ENCODE measurements around the gene PRKCB.
A peak's percentile ranks its signal among the peaks of the same experiment; 100 is the strongest.

Gene PRKCB

DNA sequence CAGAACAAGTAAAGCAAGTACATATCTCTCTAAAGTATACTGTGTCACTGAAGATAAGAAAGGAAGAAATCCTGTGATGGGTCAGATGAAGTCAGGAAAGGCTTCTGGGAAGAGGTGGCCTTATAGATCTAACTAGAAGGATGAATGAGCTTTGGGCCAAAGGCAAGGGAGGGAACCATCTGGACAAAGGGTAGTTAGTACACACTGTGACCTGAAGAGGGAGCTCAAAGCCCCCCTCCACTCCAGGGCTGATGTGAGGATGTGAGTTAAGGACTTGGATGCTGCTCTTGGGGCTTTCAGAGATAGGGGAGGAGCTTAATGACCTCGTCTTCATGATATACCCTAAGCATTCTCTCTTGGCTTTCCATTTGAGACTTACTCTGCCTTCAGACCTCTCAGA is 235.1 kb downstream of the PRKCB start:
- Histone ChIP-seq H3K27me3 (ENCODE audit: control insufficient read depth, insufficient read depth, low read length) (no peaks in the 10 kb centered on the region), H3K9me3 (ENCODE audit: control insufficient read depth, insufficient read depth, low read length) (no peaks in the 10 kb centered on the region), H3K27ac (ENCODE audit: low read depth, low read length) (no peak overlapping the region), H3K9ac (ENCODE audit: low read depth, low read length) (no peak overlapping the region), H3K4me1 (ENCODE audit: control insufficient read depth, insufficient read depth, low read length) (peaks cover 4% of the 10 kb centered on the region), H3K36me3 (ENCODE audit: control insufficient read depth, insufficient read depth, low read length) (no peaks in the 10 kb centered on the region), H3K4me3 (ENCODE audit: low read depth, low read length) (no peak overlapping the region)

DNA sequence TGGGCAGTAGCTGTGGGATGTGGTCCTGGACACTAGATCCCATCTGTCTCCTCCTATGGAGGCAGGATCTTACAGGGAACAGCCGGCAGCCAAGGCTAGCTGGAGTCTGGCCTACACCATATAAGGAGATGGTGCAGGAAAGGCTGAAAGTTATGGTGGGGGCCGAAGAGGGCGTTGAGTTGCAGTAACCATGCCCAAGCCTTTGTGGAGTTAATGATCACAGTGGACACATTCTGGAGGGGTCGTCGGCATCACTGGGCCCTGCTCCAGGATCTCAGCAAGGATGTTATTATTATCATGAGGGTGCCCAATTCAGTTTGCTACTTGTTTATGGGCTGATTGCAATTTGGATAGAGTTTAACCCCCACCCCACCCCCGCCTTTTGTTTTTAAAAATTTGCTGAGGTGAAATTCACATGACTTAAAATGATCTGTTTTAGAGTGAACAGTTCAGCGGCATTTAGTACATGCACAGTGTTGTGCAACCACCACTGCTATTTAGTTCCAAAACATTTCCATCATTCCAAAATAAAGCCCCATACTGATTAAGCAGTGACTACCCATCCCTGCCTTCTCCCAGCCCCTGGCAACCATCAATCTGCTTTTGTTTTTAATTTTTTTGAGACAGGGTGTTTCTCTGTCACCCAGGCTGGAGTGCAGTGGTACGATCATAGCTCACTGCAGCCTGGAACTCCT is 236.0 kb downstream of the PRKCB start:
- no peak overlapping the region for H3K9ac ChIP-seq (ENCODE audit: low read depth, low read length)
- H3K36me3 ChIP-seq (ENCODE audit: control insufficient read depth, insufficient read depth, low read length): no peaks in the 10 kb centered on the region
- no peak overlapping the region for H3K4me3 ChIP-seq (ENCODE audit: low read depth, low read length)
- H3K9me3 ChIP-seq (ENCODE audit: control insufficient read depth, insufficient read depth, low read length): no peaks in the 10 kb centered on the region
- no peak overlapping the region for H3K27ac ChIP-seq (ENCODE audit: low read depth, low read length)
- peaks cover 14% of the 10 kb centered on the region for H3K4me1 ChIP-seq (ENCODE audit: control insufficient read depth, insufficient read depth, low read length)
- H3K27me3 ChIP-seq (ENCODE audit: control insufficient read depth, insufficient read depth, low read length): no peaks in the 10 kb centered on the region

- Histone ChIP-seq H3K4me3 (ENCODE audit: low read depth, low read length) (no peak overlapping the region), H3K27ac (ENCODE audit: low read depth, low read length) (no peak overlapping the region), H3K9me3 (ENCODE audit: control insufficient read depth, insufficient read depth, low read length) (no peaks in the 10 kb centered on the region), H3K27me3 (ENCODE audit: control insufficient read depth, insufficient read depth, low read length) (no peaks in the 10 kb centered on the region), H3K9ac (ENCODE audit: low read depth, low read length) (no peak overlapping the region), H3K4me1 (ENCODE audit: control insufficient read depth, insufficient read depth, low read length) (peaks cover 14% of the 10 kb centered on the region), H3K36me3 (ENCODE audit: control insufficient read depth, insufficient read depth, low read length) (no peaks in the 10 kb centered on the region)
Observed at GRCh38 chr16:24073321-24073720, 237.5 kb downstream of the PRKCB start.

DNA sequence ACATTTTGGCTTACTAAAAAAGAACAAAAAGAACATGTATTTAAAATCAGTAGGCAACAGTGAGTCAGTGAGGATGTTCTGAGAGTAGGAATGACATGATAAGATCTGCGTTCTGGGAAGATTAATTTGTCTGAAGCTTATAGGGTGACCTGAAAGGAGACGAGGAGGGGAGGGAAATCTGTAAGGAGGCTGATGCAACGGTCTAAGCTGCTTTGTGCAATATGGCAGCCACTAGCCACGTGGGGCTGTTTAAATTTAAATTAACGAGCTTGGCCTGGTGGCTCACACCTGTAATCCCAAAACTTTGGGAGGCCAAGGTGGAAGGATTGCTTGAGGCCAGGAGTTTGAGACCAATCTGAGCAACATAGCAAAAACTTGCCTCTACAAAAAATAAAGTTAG is 238.8 kb downstream of the PRKCB start:
- Histone ChIP-seq H3K4me3 (ENCODE audit: low read depth, low read length) (no peak overlapping the region), H3K9me3 (ENCODE audit: control insufficient read depth, insufficient read depth, low read length) (no peaks in the 10 kb centered on the region), H3K9ac (ENCODE audit: low read depth, low read length) (no peak overlapping the region), H3K4me1 (ENCODE audit: control insufficient read depth, insufficient read depth, low read length) (peaks cover 14% of the 10 kb centered on the region), H3K36me3 (ENCODE audit: control insufficient read depth, insufficient read depth, low read length) (no peaks in the 10 kb centered on the region), H3K27me3 (ENCODE audit: control insufficient read depth, insufficient read depth, low read length) (no peaks in the 10 kb centered on the region), H3K27ac (ENCODE audit: low read depth, low read length) (no peak overlapping the region)

- Histone ChIP-seq H3K4me3 (ENCODE audit: low read depth, low read length) (no peak overlapping the region), H3K27me3 (ENCODE audit: control insufficient read depth, insufficient read depth, low read length) (no peaks in the 10 kb centered on the region), H3K36me3 (ENCODE audit: control insufficient read depth, insufficient read depth, low read length) (no peaks in the 10 kb centered on the region), H3K9me3 (ENCODE audit: control insufficient read depth, insufficient read depth, low read length) (no peaks in the 10 kb centered on the region), H3K4me1 (ENCODE audit: control insufficient read depth, insufficient read depth, low read length) (peaks cover 14% of the 10 kb centered on the region), H3K9ac (ENCODE audit: low read depth, low read length) (no peak overlapping the region), H3K27ac (ENCODE audit: low read depth, low read length) (no peak overlapping the region)
Observed at GRCh38 chr16:24075302-24075701, 239.5 kb downstream of the PRKCB start.

- Histone ChIP-seq H3K4me3 (ENCODE audit: low read depth, low read length) (no peak overlapping the region), H3K27ac (ENCODE audit: low read depth, low read length) (peak overlapping the region; percentile 43), H3K4me1 (ENCODE audit: control insufficient read depth, insufficient read depth, low read length) (peaks cover 14% of the 10 kb centered on the region), H3K9me3 (ENCODE audit: control insufficient read depth, insufficient read depth, low read length) (no peaks in the 10 kb centered on the region), H3K36me3 (ENCODE audit: control insufficient read depth, insufficient read depth, low read length) (no peaks in the 10 kb centered on the region), H3K27me3 (ENCODE audit: control insufficient read depth, insufficient read depth, low read length) (no peaks in the 10 kb centered on the region), H3K9ac (ENCODE audit: low read depth, low read length) (no peak overlapping the region)
Observed at GRCh38 chr16:24075931-24076716, 240.3 kb downstream of the PRKCB start.

DNA sequence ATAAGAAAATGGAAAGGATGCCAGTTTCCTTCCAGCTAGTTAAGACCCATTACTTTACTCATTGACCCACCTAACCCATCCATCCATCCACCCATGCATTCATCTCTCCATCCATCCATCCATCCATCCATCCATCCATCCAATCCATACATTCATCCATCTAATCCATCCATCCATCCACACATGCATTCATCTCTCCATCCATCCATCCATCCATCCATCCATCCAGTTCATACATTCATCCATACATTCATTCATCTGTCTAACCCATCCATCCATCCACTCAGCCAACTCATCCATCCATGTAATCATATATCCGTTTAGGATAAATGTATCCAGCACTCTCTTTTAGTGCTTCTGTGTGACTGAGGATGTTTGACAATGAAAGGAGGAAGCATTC is 241.5 kb downstream of the PRKCB start:
- no peaks in the 10 kb centered on the region for H3K36me3 ChIP-seq (ENCODE audit: control insufficient read depth, insufficient read depth, low read length)
- no peak overlapping the region for H3K4me3 ChIP-seq (ENCODE audit: low read depth, low read length)
- H3K4me1 ChIP-seq (ENCODE audit: control insufficient read depth, insufficient read depth, low read length): peaks cover 14% of the 10 kb centered on the region
- no peaks in the 10 kb centered on the region for H3K9me3 ChIP-seq (ENCODE audit: control insufficient read depth, insufficient read depth, low read length)
- H3K27me3 ChIP-seq (ENCODE audit: control insufficient read depth, insufficient read depth, low read length): no peaks in the 10 kb centered on the region
- H3K9ac ChIP-seq (ENCODE audit: low read depth, low read length): no peak overlapping the region
- H3K27ac ChIP-seq (ENCODE audit: low read depth, low read length): no peak overlapping the region

DNA sequence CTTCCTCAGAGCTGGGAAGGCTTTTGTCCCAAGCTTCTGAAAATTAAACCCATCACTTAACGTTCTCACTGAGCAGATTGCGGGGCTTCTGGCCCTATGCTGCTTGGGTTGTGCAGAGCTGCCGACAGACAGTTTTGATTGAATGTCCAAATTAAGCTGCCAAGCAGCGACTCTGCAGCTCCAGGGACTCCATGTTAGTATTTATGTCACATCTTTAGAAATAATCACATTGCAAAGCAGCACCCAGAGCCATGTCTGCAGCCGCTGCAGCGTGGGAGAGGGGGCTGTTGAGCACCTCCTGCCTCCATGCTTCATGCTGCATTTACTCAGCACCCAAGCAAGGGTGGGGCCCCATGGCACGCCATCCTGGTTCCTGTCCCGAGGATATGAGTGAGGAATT is 242.2 kb downstream of the PRKCB start:
- Histone ChIP-seq H3K36me3 (ENCODE audit: control insufficient read depth, insufficient read depth, low read length) (no peaks in the 10 kb centered on the region), H3K27ac (ENCODE audit: low read depth, low read length) (no peak overlapping the region), H3K9ac (ENCODE audit: low read depth, low read length) (no peak overlapping the region), H3K4me3 (ENCODE audit: low read depth, low read length) (no peak overlapping the region), H3K4me1 (ENCODE audit: control insufficient read depth, insufficient read depth, low read length) (peaks cover 14% of the 10 kb centered on the region), H3K27me3 (ENCODE audit: control insufficient read depth, insufficient read depth, low read length) (no peaks in the 10 kb centered on the region), H3K9me3 (ENCODE audit: control insufficient read depth, insufficient read depth, low read length) (no peaks in the 10 kb centered on the region)

- Histone ChIP-seq H3K4me3 (ENCODE audit: low read depth, low read length) (no peak overlapping the region), H3K27me3 (ENCODE audit: control insufficient read depth, insufficient read depth, low read length) (no peaks in the 10 kb centered on the region), H3K9ac (ENCODE audit: low read depth, low read length) (no peak overlapping the region), H3K4me1 (ENCODE audit: control insufficient read depth, insufficient read depth, low read length) (no peaks in the 10 kb centered on the region), H3K27ac (ENCODE audit: low read depth, low read length) (no peak overlapping the region), H3K9me3 (ENCODE audit: control insufficient read depth, insufficient read depth, low read length) (no peaks in the 10 kb centered on the region), H3K36me3 (ENCODE audit: control insufficient read depth, insufficient read depth, low read length) (no peaks in the 10 kb centered on the region)
Observed at GRCh38 chr16:24085666-24086065, 249.9 kb downstream of the PRKCB start.

GRCh38 chr16:24087891-24088410 is 252.2 kb downstream of the PRKCB start:
- Histone ChIP-seq H3K4me3 (ENCODE audit: low read depth, low read length) (no peak overlapping the region), H3K36me3 (ENCODE audit: control insufficient read depth, insufficient read depth, low read length) (no peaks in the 10 kb centered on the region), H3K27me3 (ENCODE audit: control insufficient read depth, insufficient read depth, low read length) (no peaks in the 10 kb centered on the region)

DNA sequence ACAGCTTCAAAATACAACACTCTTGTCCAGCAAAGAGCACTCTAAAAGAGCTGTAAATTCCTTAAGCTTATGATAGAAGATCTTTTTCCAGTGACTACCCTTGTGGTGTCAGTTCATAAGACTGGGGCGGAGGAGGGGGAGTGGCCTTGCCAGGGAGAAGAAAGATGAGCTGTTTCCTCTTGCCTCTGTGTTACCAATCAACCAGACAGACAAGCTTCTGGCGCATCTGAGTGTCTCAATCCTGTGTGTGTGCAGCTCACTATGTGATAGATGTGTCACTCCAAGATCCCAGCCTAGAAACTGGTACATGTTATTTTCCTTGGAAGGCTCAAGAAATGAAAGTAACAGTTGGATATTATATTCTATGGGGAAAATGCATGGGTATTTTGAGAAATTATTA is 253.0 kb downstream of the PRKCB start:
- H3K9ac ChIP-seq (ENCODE audit: low read depth, low read length): no peak overlapping the region
- H3K4me1 ChIP-seq (ENCODE audit: control insufficient read depth, insufficient read depth, low read length): no peaks in the 10 kb centered on the region
- H3K9me3 ChIP-seq (ENCODE audit: control insufficient read depth, insufficient read depth, low read length): peaks cover 7% of the 10 kb centered on the region; the same call in 1 of the 2 replicates
- no peak overlapping the region for H3K4me3 ChIP-seq (ENCODE audit: low read depth, low read length)
- H3K27me3 ChIP-seq (ENCODE audit: control insufficient read depth, insufficient read depth, low read length): no peaks in the 10 kb centered on the region
- H3K27ac ChIP-seq (ENCODE audit: low read depth, low read length): no peak overlapping the region
- no peaks in the 10 kb centered on the region for H3K36me3 ChIP-seq (ENCODE audit: control insufficient read depth, insufficient read depth, low read length)

More at GRCh38 chr16:24087891-24088410, 252.2 kb downstream of the PRKCB start:
- Histone ChIP-seq H3K27ac (ENCODE audit: low read depth, low read length) (no peak overlapping the region), H3K9ac (ENCODE audit: low read depth, low read length) (no peak overlapping the region), H3K9me3 (ENCODE audit: control insufficient read depth, insufficient read depth, low read length) (peaks cover 7% of the 10 kb centered on the region; the same call in 1 of the 2 replicates), H3K4me1 (ENCODE audit: control insufficient read depth, insufficient read depth, low read length) (no peaks in the 10 kb centered on the region)

Measured in HUES48 (cell line).